ENCODE measurements around the gene VTI1A. TPM values are rescaled to one million over a fixed set of nuclear protein-coding genes. Genes with fewer than 3 reads are reported as not detected.

VTI1A gene
- total RNA-seq, 4 donors from 2014 or later = 43.5 to 80.4 (median 62.3) TPM

GRCh38 chr10:112653215-112653614 is 206.2 kb downstream of the VTI1A start:
- TF ChIP-seq, protein P1, sequence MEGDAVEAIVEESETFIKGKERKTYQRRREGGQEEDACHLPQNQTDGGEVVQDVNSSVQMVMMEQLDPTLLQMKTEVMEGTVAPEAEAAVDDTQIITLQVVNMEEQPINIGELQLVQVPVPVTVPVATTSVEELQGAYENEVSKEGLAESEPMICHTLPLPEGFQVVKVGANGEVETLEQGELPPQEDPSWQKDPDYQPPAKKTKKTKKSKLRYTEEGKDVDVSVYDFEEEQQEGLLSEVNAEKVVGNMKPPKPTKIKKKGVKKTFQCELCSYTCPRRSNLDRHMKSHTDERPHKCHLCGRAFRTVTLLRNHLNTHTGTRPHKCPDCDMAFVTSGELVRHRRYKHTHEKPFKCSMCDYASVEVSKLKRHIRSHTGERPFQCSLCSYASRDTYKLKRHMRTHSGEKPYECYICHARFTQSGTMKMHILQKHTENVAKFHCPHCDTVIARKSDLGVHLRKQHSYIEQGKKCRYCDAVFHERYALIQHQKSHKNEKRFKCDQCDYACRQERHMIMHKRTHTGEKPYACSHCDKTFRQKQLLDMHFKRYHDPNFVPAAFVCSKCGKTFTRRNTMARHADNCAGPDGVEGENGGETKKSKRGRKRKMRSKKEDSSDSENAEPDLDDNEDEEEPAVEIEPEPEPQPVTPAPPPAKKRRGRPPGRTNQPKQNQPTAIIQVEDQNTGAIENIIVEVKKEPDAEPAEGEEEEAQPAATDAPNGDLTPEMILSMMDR (IDR thresholded peaks at IDR 0.05) = no peak
- ATAC-seq (ENCODE audit: low FRiP score) = no peak
- no peak for DNase-seq (ENCODE audit: low spot score)

GRCh38 chr10:112653851-112654250 is 206.8 kb downstream of the VTI1A start:
- TF ChIP-seq, protein P1 (IDR thresholded peaks at IDR 0.05) = no peak
- no peak for ATAC-seq (ENCODE audit: low FRiP score)

DNA sequence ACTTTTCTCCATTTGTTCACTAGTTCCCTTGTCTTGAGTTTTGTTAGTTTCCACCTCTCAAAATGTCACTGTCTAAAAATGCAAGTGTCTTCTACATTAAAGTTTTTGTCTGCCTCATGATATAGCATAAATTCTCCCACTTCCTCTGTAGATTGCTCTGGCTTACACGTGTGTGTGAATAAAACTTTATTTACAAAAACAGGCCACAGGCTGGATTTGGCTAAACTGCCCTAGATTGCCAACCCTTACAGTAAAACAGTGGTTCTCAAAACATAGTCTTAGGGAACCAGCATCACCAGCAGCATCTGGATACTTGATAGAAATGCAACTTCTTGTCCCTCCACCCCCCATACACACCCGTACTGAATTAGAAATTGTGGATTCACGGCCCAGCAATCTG is 207.8 kb downstream of the VTI1A start:
- TF ChIP-seq, protein P1 (IDR thresholded peaks at IDR 0.05) = no peak
- no peak for DNase-seq (ENCODE audit: low spot score)
- ATAC-seq (ENCODE audit: low FRiP score) = no peak

More at GRCh38 chr10:112653851-112654250, 206.8 kb downstream of the VTI1A start:
- DNase-seq (ENCODE audit: low spot score) = no peak

GRCh38 chr10:112655722-112656121 is 208.7 kb downstream of the VTI1A start:
- no peak for ATAC-seq (ENCODE audit: low FRiP score)
- TF ChIP-seq, protein P1 (IDR thresholded peaks at IDR 0.05) = no peak
- no peak for DNase-seq (ENCODE audit: low spot score)

DNA sequence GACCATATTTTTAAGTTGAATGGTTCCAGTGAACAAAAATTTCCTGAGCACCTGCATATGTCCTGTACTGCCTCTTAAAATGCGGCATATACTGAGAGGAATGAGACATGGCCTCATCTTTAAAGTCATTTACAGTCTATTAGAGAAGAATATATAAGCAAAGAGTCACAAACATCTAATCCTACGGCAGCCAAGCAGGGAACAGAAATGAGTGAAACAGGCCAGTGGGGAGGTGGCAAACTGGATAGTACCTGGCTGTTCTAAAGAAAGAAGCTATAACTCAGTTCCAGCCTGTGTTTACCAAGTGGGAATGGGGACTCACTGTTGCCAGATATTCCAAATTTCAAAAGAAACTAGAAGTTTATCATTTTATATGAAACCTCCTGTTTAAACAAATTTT is 211.4 kb downstream of the VTI1A start:
- no peak for ATAC-seq (ENCODE audit: low FRiP score)
- TF ChIP-seq, protein P1 (IDR thresholded peaks at IDR 0.05) = no peak

DNA sequence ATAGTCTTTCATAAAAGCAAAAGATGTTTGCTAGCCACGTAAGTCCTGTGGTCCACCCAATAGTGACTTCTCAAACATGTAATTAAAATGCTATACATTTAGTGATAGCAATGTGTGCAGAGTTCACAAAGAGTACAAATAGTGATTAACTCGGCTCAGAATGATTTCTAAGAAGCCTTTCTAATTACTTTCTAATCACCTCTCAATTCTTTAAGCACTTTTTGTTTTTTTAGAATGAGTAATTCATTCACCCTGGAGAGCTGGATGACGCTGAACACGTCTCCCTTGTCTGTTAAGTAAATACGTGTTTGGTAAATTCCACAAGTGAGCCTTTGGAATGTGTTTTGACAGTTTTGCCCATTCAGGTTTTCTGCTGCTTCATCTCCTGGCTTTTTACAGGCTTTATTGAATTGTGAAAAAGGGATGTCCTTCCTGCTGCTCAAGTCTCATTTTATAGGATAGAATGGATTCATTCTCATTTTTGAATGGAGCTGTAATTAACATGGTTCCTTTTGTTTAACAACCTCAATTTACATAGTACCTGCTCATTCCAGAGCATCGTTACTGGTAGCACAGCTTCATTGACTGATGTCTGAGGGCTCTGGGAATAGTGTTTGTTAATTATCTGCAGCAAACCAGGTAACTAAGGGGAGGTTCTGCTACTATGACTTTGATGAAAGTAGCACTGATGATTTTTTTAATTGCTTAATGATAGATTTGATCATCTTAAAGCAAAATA is 212.1 kb downstream of the VTI1A start:
- ATAC-seq (ENCODE audit: low FRiP score) = no peak
- TF ChIP-seq, protein P1 (IDR thresholded peaks at IDR 0.05) = no peak
- DNase-seq (ENCODE audit: low spot score) = no peak

More for the DNA sequence above, 211.4 kb downstream of the VTI1A start:
- no peak for DNase-seq (ENCODE audit: low spot score)
